Right lobe of liver (tissue), 6 donors: ENCODE measurements around the gene G3BP1. TPM values are rescaled to one million over a fixed set of nuclear protein-coding genes. Genes with fewer than 3 reads are reported as not detected.
"Not testable (repeated sequence)": the region's sequence is repeated elsewhere in the genome, so short reads cannot be mapped to it uniquely, and the experiment has no call there.

Experiments
- ATAC-seq, 4 donors: fragments of 200-7000 bp; cut with Tn5 transposase; one replicate each; pipeline ENCODE4 v1.9.1; 2020; ENCODE audit warnings: mild to moderate bottlenecking in 4 of 4, moderate library complexity in 4 of 4
- DNase-seq, 3 donors: peaks; one replicate each; pipeline ENCODE4 v3.0.0-alpha.2; 2020
- H3K27ac ChIP-seq, 3 donors: fragments of 200-600 bp; one replicate each; pipeline ENCODE4 v1.8.0; 2022
- H3K27me3 ChIP-seq, 2 donors: fragments of 200-600 bp; one replicate each; pipeline ENCODE4 v1.8.0; 2022
- H3K36me3 ChIP-seq, 4 donors: fragments of 200-600 bp; sonication (generic) in 1 of 4; one replicate each; pipeline versions ENCODE4 v1.5.1 to v1.8.0; 2017 to 2022; ENCODE audit warnings: control low read depth in 1 of 4
- H3K4me1 ChIP-seq, 4 donors: fragments of 200-600 bp; sonication (generic) in 1 of 4; one replicate each; pipeline versions ENCODE4 v1.5.1 to v1.8.0; 2017 to 2022; ENCODE audit warnings: control low read depth in 1 of 4
- H3K4me3 ChIP-seq, 3 donors: fragments of 200-600 bp; one replicate each; pipeline ENCODE4 v1.8.0; 2022
- H3K9me3 ChIP-seq, 4 donors: fragments of 200-600 bp; sonication (generic) in 1 of 4; one replicate each; pipeline versions ENCODE4 v1.5.1 to v1.8.0; 2017 to 2022; ENCODE audit warnings: control low read depth in 1 of 4
- POLR2A ChIP-seq: fragments of 450-650 bp; IDR thresholded peaks from one replicate; pipeline ENCODE4 v1.6.1; 2017; ENCODE audit warnings: antibody characterized with exemption, mild to moderate bottlenecking
- WGBS: methylation state at CpG from one replicate; pipeline ENCODE4 v1.1.6; 2018; ENCODE audit warnings: low coverage, low lambda C conversion rate; ENCODE audit not compliant: insufficient coverage; ENCODE audit errors: missing lambda C conversion rate; 5-methylcytosine and 5-hydroxymethylcytosine counted together
- intact Hi-C, 2 donors: fragments of 100-400 bp; cut with DNase I; formaldehyde crosslinking; loops; one replicate each; pipeline versions ENCODE4 v1.11.2 to v1.14.1; 2022
- total RNA-seq, 6 experiments: library from RNA; depleted of rRNA in 2 of 6; stranded (reverse); fragments of >200 nt in 2 of 6; fragmentation: NEBNext Ultra II Directional in 3 of 6; extraction: Animal tissue kit (Norgen Biotek cat#: 25700) in 3 of 6; gene quantifications; one replicate each; pipeline versions ENCODE4 v1.1.0 to v1.2.4, GENCODE V29; 2016 to 2023
- donor health status: DM: no; HTN: yes; CAD: no.
- donor health status: DM: no; HTN: no; CAD: no.
- donor health status: DM: no; HTN: no; CAD: no.
- donor health status: DM: no; HTN: yes; CAD: no.
- donor health status: DM: no; HTN: yes; CAD: no.

G3BP1 gene
- total RNA-seq, 6 experiments from 2014 or later = 63.9 to 107 (median 94.5) TPM

DNA sequence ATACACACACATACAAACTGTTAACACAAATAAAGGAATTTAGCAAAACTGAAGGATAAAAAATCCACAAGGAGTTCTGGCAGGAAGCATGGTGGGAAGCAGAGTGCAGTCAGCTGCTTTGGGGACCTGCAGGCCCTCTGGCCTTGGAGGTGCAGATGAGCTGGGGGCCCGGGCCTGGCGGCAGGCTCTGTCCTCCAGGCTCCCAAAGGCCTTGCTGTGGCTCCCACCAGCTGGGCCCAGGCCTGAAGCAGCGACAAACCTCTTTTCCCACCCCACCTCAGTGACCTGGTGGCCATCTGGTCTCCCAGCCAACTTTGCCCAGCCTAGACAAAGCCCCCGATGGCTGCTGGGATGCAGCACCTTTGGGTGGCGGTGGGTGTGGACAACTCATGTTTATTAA lies 85.1 kb downstream of the G3BP1 start:
- DNase-seq = no peak
- no CpG with 5 or more reads among the region's 5 CpGs for WGBS
- TF ChIP-seq POLR2A = no peak
- Histone ChIP-seq H3K4me3 (no peak overlapping the region), H3K27me3 (no peaks in the 10 kb centered on the region), H3K4me1 (no peaks in the 10 kb centered on the region), H3K27ac (no peak overlapping the region), H3K36me3 (no peaks in the 10 kb centered on the region), H3K9me3 (no peaks in the 10 kb centered on the region)
- ATAC-seq = no peak
- intact Hi-C loops = no loop called here

DNA sequence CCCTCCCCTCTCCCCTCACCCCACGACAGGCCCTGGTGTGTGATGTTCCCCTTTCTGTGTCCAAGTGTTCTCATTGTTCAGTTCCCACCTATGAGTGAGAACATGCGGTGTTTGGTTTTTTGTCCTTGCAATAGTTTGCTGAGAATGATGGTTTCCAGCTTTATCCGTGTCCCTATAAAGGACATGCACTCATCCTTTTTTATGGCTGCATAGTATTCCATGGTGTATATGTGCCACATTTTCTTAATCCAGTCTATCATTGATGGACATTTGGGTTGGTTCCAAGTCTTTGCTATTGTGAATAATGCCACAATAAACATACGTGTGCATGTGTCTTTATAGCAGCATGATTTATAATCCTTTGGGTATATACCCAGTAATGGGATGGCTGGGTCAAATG lies 89.1 kb downstream of the G3BP1 start:
- DNase-seq, ATAC-seq, H3K27ac ChIP-seq: not testable (repeated sequence)

More for the DNA sequence above, 89.1 kb downstream of the G3BP1 start:
- 74% methylated on average over 3 of the region's 4 CpGs for WGBS
- intact Hi-C loops, H3K27me3 ChIP-seq, H3K36me3 ChIP-seq, H3K4me1 ChIP-seq, H3K9me3 ChIP-seq, H3K4me3 ChIP-seq: not testable (repeated sequence)

Other genes starting within 250 kb of the G3BP1 start
- not detected for gene FAT2, start 180.6 kb upstream of the G3BP1 start, total RNA-seq
- 100 to 1,000 TPM in 4 of 6 experiments, 10 to 100 TPM in 2; 62.2 to 277 (median 109) TPM for gene SPARC, start 85.0 kb upstream of the G3BP1 start, total RNA-seq
- gene ATOX1, start 13.3 kb upstream of the G3BP1 start, total RNA-seq = 100 to 1,000 TPM in 3 of 6 experiments, 10 to 100 TPM in 3; 83.1 to 177 (median 96.7) TPM
- gene GLRA1, start 152.9 kb downstream of the G3BP1 start, total RNA-seq = not detected